K562 (cell line): ENCODE results near the gene MYBPHL.

Source experiments
- EGR1 ChIP-seq: fragments of 450-650 bp; conservative IDR thresholded peaks from 2 replicates; pipeline ENCODE4 v1.6.1; 2017; ENCODE audit warnings: mild to moderate bottlenecking
- KHSRP ChIP-seq: fragments of 450-650 bp; IDR thresholded peaks from 2 replicates; pipeline ENCODE4 v1.6.1; 2017
- TF ChIP-seq, protein P1 (sequence below): sonication (generic); formaldehyde crosslinking; IDR thresholded peaks from 2 replicates; pipeline ENCODE4 v1.8.1; 2023; ENCODE audit warnings: missing genetic modification reagents, mild to moderate bottlenecking, borderline replicate concordance

DNA sequence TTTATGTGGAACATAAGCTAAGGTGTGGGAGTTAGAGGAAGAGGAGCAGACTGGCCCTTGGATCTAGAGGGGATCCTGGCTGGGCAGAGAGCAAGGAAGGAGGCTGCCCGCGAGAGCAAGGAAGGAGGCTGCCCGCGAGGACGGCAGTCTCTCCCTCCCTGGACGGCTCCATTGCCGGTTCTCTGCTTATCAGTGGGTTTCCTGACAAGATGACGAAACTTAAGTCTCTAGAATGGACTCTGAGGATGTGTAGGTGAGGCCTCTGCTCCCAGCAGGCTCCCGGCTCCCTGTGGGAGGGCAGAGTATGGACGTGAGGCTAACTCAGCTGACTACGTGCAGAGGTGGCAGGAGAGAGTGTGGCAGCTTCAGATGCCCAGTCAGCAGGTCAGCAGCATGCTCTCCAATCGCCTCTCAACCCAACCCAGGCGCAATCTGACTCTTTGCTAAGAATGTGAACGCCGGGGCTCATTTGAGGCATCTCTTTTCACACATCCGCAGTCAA is 6.1 kb downstream of the MYBPHL start:
- TF ChIP-seq, protein P1, sequence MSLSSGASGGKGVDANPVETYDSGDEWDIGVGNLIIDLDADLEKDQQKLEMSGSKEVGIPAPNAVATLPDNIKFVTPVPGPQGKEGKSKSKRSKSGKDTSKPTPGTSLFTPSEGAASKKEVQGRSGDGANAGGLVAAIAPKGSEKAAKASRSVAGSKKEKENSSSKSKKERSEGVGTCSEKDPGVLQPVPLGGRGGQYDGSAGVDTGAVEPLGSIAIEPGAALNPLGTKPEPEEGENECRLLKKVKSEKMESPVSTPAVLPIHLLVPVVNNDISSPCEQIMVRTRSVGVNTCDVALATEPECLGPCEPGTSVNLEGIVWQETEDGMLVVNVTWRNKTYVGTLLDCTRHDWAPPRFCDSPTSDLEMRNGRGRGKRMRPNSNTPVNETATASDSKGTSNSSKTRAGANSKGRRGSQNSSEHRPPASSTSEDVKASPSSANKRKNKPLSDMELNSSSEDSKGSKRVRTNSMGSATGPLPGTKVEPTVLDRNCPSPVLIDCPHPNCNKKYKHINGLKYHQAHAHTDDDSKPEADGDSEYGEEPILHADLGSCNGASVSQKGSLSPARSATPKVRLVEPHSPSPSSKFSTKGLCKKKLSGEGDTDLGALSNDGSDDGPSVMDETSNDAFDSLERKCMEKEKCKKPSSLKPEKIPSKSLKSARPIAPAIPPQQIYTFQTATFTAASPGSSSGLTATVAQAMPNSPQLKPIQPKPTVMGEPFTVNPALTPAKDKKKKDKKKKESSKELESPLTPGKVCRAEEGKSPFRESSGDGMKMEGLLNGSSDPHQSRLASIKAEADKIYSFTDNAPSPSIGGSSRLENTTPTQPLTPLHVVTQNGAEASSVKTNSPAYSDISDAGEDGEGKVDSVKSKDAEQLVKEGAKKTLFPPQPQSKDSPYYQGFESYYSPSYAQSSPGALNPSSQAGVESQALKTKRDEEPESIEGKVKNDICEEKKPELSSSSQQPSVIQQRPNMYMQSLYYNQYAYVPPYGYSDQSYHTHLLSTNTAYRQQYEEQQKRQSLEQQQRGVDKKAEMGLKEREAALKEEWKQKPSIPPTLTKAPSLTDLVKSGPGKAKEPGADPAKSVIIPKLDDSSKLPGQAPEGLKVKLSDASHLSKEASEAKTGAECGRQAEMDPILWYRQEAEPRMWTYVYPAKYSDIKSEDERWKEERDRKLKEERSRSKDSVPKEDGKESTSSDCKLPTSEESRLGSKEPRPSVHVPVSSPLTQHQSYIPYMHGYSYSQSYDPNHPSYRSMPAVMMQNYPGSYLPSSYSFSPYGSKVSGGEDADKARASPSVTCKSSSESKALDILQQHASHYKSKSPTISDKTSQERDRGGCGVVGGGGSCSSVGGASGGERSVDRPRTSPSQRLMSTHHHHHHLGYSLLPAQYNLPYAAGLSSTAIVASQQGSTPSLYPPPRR (CRISPR knock-in tag): no peak
- TF ChIP-seq EGR1: no peak
- TF ChIP-seq KHSRP: no peak
